Ovary (tissue), 3 donors: ENCODE measurements around the gene MARK2.

Experiments
- POLR2A ChIP-seq: fragments of 450-650 bp; IDR thresholded peaks from one replicate; pipeline ENCODE4 v1.6.1; 2017; ENCODE audit warnings: antibody characterized with exemption, mild to moderate bottlenecking, moderate library complexity
- TF ChIP-seq, protein P1 (sequence below), 3 donors: fragments of 450-650 bp in 2 of 3; fragments of 200-600 bp in 1 of 3; IDR thresholded peaks; one replicate each; pipeline versions ENCODE4 v1.5.1 to v1.8.0; 2016 to 2022; ENCODE audit warnings: antibody characterized with exemption in 3 of 3, mild to moderate bottlenecking in 1 of 3
- donor health status: DM: no; HTN: no; CAD: no.

DNA sequence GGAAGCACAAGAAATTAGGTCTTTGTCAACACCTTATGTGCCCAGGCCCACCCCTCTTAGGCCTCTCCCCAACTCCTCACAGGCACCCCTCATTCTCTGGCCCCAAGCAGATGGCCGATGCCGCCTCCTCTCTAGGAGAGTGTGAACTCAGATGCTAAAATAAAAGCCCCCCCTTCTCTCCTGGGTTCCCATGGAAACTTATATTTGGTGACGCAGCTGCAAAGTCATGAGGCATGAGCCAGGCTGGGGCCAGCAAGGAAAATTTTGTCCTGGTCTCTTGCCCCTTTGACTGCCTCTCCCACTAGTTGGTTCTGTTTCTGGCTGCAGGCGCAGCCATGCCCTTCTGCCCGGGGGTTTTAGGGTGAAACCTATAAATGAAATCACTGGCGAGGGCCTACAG lies 66.3 kb downstream of the MARK2 start:
- TF ChIP-seq, protein P1, sequence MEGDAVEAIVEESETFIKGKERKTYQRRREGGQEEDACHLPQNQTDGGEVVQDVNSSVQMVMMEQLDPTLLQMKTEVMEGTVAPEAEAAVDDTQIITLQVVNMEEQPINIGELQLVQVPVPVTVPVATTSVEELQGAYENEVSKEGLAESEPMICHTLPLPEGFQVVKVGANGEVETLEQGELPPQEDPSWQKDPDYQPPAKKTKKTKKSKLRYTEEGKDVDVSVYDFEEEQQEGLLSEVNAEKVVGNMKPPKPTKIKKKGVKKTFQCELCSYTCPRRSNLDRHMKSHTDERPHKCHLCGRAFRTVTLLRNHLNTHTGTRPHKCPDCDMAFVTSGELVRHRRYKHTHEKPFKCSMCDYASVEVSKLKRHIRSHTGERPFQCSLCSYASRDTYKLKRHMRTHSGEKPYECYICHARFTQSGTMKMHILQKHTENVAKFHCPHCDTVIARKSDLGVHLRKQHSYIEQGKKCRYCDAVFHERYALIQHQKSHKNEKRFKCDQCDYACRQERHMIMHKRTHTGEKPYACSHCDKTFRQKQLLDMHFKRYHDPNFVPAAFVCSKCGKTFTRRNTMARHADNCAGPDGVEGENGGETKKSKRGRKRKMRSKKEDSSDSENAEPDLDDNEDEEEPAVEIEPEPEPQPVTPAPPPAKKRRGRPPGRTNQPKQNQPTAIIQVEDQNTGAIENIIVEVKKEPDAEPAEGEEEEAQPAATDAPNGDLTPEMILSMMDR (IDR thresholded peaks at IDR 0.05) = no peak
- TF ChIP-seq POLR2A = no peak
